NCI-H345 treated with DMSO at 0.1 percent for 48 hours (cell line): ENCODE measurements around the gene TSPAN19.

ENCODE experiments used
- DNase-seq: peaks from one replicate; lab custom pipeline; 2025; ENCODE audit not compliant: unreplicated experiment; lab: John Stamatoyannopoulos, UW

Gene TSPAN19

DNA sequence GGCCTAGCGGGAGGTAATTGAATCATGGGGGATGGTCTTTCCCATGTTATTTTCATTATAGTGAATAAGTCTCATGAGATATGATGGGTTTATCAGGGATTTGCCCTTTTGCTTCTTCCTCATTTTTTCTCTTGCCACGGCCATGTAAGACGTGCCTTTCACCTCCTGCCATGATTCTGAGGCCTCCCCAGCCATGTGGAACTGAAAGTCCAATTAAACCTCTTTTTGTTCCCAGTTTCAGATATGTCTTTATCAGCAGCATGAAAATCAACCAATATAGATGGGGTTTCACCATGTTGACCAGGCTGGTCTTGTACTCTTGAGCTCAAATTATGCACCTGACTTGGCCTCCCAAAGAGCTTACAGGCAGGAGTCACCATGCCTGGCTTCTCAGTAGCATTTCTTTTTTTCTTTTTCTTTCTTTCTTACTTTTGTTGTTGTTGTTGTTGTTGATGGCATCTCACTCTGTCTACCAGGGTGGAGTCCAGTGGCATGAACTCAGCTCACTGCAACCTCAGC is 33.2 kb downstream of the TSPAN19 start:
- DNase-seq = no peak

DNA sequence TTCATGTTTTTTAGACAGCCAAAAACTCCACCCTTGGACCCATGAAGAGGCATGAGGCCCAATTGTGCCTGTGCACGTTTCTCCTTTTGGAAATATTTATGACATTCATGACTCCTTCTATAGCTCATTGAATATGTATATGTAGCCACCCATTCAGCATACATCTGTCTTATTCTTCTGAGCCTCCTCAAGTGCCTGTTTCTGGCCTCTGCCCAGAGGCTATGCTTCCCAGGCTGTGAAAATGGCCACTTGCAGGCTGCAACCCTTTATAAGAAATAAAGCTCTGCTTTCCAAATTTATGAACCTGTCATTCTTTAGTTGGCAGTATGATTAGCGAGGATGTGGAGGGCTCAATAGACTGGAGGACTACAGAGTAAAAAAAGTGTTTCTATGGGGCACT is 35.3 kb downstream of the TSPAN19 start:
- no peak for DNase-seq

DNA sequence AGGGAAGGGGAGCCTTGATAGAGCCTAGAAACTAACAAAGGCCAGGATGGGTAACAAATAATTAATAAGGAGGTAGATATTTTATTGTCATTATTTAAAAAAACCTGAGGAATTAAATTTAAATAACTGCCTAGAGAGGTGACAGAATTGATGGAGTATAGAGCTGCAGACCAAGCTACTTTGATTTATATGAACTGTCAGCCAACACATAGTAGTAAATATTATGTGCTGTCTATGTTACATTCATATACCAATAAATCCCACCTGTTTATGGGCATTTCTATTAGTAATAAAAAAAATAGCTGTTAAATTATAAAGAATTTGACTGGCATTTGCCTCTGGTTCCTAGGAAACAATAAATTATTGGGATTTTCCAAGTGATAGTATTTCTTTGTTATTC is 37.7 kb downstream of the TSPAN19 start:
- DNase-seq = no peak

DNA sequence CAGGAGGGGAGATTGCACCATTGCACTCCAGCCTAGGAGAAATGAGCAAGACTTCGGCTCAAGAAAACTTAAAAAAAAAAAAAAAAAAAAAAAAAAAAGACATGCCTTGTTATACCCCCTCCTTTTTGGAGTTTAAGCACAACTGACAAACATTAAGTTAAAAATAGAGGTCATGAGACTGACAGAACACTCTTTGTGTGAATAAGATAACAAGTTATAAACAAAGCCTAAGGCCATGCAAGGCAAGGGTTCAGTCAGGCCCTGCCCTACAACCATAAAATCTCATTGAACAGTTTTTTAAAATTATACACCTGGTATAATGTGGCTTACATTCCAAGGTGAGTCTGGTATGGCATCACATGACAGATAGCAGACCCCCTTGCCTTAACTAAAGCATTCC is 39.3 kb downstream of the TSPAN19 start:
- no peak for DNase-seq

DNA sequence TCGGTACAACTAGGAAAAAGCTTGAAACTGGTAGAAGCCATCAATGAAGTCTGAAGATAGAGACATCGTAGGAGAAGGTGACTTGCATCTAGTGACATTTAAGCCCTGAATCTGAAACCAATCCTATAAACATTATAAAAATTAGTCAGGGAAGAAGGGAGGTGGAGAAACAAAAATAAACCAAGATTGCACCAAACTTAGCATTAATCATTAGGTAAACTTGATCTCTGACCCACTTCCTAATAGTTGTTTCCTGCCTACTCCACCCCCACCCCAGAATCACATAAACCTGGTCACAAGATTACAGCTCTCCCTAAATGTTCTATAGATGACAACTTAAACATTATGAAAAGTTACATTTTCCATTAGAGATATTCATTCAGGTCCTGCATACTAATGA is 40.4 kb downstream of the TSPAN19 start:
- no peak for DNase-seq

DNA sequence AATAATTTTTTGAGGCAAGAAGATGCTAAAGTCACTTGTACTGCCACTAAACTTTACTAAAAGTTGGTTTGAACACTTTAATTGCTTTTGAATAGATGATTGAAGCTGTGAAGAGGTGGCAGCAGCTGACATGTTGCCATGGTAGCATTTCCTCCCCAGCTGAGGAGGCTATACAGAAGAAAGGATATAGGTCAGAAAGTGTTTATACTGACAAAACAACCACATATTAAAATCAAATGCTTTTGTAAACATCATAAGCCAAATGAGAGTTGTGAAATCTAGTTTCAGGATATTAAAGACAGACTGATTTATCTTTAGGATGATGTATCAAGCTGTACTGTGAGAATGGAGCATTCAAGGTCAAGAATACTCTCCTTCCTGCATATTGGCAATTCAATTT is 41.7 kb downstream of the TSPAN19 start:
- no peak for DNase-seq

DNA sequence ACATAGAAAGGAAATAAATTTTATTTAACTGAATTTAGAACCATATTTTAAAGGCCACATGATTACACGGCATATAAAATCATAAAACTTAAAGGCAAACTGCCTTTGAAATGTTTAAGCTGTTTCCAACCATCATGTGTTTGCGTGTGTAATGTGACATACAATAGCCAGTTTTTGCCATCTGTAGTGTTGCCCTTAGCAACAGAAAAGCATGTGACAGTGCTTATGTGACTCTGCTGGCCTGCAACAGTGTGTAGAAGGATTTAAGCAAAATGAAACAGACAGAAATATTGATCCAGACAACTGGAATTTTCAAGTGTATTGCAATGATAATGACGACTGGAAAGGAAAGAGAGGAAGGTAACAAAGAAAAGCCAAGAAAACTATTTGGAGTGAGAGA is 49.5 kb downstream of the TSPAN19 start:
- peak; percentile 32 for DNase-seq

DNA sequence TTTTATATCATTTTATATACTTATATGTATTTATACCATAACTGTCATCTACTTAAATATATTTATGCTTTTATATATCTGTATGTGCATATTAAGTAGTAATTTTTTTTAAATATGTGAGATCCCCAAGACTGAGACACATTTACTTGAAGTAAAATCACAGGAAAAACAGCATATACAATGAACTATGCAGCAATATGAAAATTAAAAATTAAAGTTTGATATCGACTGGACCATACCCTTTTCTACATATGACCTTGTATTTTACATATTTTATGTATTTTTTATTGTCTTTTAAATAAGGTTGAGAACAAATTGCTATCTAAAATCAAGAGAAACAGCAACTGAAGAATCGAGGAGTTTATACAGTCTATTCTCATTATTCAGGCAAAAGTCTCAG is 50.0 kb downstream of the TSPAN19 start:
- no peak for DNase-seq

DNA sequence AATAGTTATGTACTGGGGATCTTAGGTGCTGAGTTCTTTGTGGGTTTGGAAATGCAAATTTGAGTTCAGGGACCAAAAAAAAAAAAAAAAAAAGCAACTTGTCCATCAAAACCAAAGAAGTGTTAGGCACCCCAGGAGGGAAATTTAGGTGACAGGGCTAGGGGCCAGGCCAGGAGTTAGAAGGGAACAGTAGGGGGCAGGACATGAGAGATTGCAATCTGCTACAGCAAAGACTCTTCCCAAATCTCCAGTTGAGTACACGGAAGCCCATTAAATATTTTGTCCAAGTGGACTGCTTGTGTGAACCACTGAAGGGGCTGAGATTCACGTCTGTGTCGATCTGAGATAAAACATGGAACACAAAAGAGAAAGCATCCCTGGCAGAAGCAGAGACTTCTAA is 52.8 kb downstream of the TSPAN19 start:
- no peak for DNase-seq

DNA sequence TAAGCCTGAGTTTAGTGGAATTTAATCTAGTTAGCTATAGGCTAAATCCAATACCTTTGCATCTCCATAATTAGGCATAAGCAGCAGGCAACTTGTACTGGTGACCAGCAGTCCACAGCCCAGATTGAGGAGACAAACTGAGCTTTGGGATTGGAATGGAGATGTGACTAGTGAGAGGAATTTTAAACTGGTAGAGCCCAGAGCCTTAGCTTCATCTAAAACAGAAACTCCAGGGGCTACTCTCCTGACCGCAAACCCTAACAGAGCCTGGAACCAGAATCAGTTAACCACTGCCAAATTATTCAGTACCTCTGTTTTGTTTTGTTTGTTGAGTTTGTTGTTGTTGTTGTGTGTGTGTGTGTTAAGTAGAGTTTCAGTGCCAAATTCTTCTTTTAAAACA is 53.2 kb downstream of the TSPAN19 start:
- DNase-seq = no peak

DNA sequence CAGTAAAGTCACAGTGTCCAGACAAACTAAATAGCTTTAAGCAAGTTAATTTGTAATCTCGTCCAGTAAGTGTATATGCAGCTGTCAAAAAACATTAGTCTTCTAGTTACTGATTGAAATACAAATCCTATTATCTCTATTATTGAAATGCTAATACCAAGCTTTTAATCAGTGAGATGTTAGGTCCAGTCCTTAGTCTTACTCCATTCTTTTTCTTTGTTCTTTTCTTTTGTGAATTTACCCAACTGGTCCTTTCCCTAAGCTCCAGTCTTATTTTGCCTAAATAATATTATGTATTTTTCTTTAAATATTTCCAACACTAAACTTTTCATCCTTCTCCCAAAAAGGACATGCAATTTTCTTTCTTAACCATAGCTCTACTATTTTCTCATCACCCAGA is 57.2 kb downstream of the TSPAN19 start:
- DNase-seq = no peak

DNA sequence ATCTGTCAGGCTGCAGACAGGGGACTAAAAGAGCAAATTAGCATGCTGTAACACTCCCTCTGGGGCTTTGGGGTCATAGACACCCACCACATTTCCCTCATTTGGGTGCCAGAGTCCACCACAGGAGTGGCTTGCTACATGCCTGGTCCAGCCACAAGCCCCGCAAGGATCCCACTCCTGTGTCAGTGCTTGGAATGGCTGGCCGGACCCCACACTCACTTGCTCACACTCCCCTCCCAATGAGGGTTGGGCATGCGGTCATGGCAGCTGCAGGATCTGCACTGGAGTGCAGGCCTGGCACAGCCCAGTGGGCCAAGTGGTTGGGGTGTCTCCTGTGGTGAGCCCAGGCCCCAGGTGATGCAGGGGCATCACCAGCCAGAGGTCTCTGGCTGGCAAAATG is 59.9 kb downstream of the TSPAN19 start:
- DNase-seq = no peak

DNA sequence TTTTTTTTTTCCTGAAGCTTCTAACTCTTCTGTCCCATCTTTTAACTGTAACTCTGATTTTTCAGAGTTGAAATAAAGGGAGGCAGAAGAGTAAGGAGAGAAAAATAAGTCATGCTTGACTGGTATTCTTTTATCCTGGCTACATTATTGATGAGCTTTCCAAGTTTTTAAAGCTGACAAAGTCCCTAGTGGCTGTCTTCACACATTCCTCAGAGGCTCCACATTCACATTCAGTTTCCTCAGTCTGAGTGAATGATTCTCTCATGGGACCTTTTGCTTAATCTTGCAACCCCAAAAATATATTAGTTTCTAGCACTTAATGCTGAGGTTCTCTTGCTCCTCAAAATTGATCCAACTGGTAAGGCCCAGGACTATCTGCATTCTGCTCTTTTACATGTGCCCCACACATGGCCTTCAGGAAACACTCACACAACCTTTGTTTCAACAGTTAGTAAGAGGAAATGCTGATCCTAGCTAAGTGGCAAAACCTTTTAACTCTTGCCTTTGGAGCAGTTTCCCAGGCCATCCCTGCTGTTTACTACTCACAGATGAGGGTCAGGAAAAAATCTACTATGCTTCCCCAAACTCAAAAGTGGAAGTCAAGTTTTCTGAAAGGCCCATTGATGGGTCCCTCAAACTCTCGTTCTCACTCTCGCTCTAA is 61.8 kb downstream of the TSPAN19 start:
- DNase-seq = no peak

DNA sequence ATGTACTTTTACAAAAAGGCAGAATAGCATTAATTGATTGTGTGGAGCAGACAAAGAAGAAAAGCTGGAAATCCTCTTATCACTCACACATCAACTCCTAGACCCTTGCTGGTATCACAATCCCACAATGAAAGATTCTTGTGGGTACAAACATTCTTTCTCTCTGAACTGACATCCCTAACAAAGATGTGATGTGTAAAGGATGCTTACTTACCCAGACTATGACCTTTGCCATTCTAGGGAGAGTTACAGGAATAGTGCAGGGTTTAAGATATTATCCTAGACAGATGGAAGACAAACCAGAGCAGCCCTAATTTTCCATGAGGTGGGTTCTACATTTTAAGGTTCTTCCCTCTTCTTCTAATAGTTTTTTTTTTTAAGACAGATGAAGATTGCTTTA is 63.1 kb downstream of the TSPAN19 start:
- no peak for DNase-seq

DNA sequence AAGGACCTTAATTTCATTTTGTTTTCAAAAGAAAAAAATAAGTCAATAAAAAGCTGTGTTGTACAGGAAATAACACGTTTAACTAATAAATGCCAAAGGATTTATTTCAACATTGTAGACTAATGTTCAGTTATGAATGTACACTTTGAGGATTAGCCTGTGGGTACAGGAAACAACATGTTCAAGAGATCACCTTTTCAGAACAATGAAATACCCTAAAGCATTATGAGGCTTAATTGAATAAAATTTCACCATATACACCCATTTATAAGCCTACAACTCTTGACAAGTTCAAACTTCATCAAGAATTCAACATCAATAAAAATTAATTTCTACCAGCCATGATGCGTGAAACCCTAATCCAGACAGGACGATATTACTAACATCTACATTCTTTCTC is 66.9 kb downstream of the TSPAN19 start:
- no peak for DNase-seq
